ENCODE results near the gene PPP6R2.

DNA sequence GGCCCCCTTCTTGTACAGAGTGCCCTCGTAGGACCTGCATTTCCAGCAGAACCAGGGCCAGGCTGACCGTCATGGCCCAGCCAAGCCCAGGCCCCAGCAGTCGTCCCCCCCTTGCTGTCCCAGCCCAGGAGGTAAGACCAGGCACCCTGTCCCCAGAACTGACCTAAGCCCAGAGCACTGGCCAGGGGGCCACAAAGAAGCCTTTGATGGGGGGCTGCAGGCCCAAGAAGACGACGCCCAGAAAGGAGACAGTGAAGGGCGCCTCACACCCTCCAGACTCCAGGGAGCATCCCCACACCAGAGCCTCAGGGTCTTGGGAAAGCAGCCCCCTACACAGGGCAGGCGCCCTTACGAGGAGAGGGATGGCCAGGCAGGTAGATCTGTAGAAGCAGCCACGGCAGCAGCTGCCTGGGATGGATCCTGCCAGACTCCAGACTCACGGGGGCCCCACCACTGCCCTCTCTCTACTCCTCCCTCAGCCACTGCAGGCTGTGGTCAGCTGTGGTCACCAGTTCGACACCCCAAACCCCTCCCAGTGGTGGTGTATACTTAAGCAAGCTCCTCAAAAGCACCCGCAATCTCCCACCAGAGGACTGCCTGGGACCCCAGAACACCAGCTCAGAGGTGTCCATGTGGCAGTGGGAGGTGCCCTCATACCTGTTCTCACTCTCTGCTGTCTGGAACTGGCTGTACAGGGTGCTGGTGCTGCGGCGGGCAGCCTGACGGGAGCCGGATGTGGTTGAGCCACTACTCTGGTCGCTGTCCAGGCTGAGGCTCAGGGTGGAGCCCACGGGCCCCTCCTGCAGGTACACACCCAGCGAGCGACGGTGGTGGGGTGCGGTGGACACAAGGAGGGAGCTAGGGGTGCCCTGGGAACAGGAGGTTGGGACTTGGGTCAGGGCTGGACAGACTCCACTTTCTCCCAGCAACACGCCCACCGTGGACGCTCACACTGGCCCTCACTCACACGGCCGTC lies 104.7 kb downstream of the PPP6R2 start:
- TF ChIP-seq POLR2AphosphoS5 (IDR thresholded peaks at IDR 0.05; ENCODE audit: low read depth, low read length) (no peak), TAF1 (IDR thresholded peaks at IDR 0.05; ENCODE audit: borderline replicate concordance, insufficient read depth, low read length) (no peak), SIN3A (IDR thresholded peaks at IDR 0.05; ENCODE audit: borderline replicate concordance, insufficient read depth, low read length) (no peak)
- TF ChIP-seq, protein P1, sequence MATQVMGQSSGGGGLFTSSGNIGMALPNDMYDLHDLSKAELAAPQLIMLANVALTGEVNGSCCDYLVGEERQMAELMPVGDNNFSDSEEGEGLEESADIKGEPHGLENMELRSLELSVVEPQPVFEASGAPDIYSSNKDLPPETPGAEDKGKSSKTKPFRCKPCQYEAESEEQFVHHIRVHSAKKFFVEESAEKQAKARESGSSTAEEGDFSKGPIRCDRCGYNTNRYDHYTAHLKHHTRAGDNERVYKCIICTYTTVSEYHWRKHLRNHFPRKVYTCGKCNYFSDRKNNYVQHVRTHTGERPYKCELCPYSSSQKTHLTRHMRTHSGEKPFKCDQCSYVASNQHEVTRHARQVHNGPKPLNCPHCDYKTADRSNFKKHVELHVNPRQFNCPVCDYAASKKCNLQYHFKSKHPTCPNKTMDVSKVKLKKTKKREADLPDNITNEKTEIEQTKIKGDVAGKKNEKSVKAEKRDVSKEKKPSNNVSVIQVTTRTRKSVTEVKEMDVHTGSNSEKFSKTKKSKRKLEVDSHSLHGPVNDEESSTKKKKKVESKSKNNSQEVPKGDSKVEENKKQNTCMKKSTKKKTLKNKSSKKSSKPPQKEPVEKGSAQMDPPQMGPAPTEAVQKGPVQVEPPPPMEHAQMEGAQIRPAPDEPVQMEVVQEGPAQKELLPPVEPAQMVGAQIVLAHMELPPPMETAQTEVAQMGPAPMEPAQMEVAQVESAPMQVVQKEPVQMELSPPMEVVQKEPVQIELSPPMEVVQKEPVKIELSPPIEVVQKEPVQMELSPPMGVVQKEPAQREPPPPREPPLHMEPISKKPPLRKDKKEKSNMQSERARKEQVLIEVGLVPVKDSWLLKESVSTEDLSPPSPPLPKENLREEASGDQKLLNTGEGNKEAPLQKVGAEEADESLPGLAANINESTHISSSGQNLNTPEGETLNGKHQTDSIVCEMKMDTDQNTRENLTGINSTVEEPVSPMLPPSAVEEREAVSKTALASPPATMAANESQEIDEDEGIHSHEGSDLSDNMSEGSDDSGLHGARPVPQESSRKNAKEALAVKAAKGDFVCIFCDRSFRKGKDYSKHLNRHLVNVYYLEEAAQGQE (IDR thresholded peaks at IDR 0.05; ENCODE audit: insufficient read depth in 1 of 2, low read depth in 2 of 2, low read length in 2 of 2), result no peak

Measured in PFSK-1 (cell line).